ENCODE results near the gene ZNF322.

Gene ZNF322

DNA sequence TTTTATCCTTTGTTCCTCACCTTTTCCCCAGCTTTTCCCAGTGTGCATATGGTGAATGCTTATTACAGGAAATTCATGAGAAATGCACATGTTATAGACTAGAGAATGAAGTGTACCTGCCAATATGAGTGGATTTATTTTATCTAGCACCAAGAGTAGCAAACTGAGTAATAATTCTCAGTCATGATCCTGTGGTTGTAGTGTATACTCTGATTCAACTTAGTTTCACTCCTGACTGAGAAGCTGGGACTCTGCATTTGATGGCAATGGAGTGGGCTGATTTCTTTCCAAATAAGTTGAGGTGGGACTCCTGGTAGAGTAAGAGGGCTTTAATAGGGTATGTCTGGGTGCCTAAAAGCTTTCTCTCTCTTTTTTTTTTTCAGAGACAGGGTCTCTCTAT, 58.8 kb downstream of the ZNF322 start:
- TF ChIP-seq, protein P1, sequence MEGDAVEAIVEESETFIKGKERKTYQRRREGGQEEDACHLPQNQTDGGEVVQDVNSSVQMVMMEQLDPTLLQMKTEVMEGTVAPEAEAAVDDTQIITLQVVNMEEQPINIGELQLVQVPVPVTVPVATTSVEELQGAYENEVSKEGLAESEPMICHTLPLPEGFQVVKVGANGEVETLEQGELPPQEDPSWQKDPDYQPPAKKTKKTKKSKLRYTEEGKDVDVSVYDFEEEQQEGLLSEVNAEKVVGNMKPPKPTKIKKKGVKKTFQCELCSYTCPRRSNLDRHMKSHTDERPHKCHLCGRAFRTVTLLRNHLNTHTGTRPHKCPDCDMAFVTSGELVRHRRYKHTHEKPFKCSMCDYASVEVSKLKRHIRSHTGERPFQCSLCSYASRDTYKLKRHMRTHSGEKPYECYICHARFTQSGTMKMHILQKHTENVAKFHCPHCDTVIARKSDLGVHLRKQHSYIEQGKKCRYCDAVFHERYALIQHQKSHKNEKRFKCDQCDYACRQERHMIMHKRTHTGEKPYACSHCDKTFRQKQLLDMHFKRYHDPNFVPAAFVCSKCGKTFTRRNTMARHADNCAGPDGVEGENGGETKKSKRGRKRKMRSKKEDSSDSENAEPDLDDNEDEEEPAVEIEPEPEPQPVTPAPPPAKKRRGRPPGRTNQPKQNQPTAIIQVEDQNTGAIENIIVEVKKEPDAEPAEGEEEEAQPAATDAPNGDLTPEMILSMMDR (conservative IDR thresholded peaks at IDR 0.05; ENCODE audit: low read depth): no peak
- POLR2A ChIA-PET (ENCODE audit: low non-redundant PET): no interaction called here
- no peak for DNase-seq (ENCODE audit: low spot score)
- CTCF ChIA-PET: interaction anchor here (0.7 kb wide), 1 partner anchor 259 kb away, joined by 4 read pairs; no protein-coding TSS in a partner anchor
- no peak overlapping the region for H3K27ac ChIP-seq

DNA sequence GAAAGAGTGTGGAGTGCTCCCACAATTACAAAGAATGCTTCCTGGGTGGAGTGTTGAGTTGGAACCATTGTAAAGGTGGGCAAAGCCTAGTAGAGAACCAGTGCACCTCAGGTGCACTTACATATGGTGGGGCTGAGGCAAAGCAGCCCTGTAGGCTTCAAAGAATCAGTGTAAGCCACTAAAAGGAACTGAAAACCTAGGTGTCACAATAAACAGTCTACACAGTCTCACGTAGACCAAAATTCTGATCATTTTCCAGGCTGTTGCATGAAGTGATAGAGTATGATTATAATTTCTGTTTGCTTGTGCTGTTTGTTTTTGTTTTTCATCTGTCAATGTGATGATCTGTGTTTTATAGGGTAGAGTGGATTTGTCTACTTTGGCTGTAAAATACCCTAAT, 60.0 kb downstream of the ZNF322 start:
- ChIA-PET CTCF (interaction anchor here (0.8 kb wide), 1 partner anchor 67 kb away, joined by 3 read pairs; no protein-coding TSS in a partner anchor), POLR2A (ENCODE audit: low non-redundant PET) (no interaction called here)
- no peak overlapping the region for H3K27ac ChIP-seq
- TF ChIP-seq, protein P1 (conservative IDR thresholded peaks at IDR 0.05; ENCODE audit: low read depth): no peak
- no peak for DNase-seq (ENCODE audit: low spot score)

DNA sequence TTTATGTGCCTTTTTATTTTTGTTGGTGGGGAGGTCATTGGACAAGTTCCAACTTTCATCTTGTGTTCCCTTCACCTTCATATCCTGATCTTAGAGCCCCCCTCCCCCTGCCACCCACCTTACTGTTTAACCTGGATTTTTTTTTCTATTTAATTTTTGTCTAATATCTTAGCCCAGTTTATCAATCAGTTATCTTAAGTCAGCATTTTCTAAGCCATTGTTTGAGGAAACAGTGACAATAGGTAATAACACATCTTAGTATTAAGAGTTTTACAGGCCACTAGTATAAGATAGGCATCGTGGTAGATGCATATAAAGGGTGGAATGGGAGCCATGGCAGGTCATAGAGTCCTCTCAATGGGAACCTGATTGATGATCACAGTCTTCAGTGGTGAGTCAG, 60.4 kb downstream of the ZNF322 start:
- TF ChIP-seq, protein P1 (conservative IDR thresholded peaks at IDR 0.05; ENCODE audit: low read depth): no peak
- no peak for DNase-seq (ENCODE audit: low spot score)
- ChIA-PET POLR2A (ENCODE audit: low non-redundant PET) (no interaction called here), CTCF (no interaction called here)
- no peak overlapping the region for H3K27ac ChIP-seq

DNA sequence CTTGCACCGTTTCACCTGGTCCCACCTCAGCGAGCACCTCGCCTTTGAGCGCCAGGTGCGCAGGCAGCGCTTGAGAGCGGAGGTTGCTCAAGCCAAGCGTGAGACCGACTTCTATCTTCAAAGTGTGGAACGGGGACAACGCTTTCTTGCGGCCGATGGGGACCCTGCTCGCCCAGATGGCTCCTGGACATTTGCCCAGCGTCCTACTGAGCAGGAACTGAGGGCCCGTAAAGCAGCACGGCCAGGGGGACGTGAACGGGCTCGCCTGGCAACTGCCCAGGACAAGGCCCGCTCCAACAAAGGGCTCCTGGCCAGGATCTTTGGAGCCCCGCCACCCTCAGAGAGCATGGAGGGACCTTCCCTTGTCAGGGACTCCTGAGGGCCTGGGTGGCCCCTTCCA, 61.3 kb downstream of the ZNF322 start:
- no peak for DNase-seq (ENCODE audit: low spot score)
- CTCF ChIA-PET: no interaction called here
- POLR2A ChIA-PET (ENCODE audit: low non-redundant PET): no interaction called here
- TF ChIP-seq, protein P1 (conservative IDR thresholded peaks at IDR 0.05; ENCODE audit: low read depth): no peak
- no peak overlapping the region for H3K27ac ChIP-seq

DNA sequence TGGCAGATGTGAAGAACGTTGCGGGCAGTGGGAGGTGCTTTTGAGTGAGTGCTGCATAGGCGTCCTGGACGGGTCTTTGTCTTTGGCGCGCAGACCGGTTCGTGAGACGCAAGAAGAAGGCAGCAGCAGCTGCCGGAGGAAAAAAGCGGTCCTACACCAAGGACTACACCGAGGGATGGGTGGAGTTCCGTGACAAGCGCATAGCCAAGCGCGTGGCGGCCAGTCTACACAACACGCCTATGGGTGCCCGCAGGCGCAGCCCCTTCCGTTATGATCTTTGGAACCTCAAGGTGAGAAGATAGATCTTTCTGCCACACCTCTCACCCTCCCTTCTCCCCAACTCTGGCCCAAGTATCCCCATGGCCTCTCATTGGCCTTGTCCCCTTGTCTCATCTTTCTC, 61.7 kb downstream of the ZNF322 start:
- ChIA-PET CTCF (no interaction called here), POLR2A (ENCODE audit: low non-redundant PET) (no interaction called here)
- H3K27ac ChIP-seq: peak overlapping the region; percentile 84
- DNase-seq (ENCODE audit: low spot score): no peak
- TF ChIP-seq, protein P1 (conservative IDR thresholded peaks at IDR 0.05; ENCODE audit: low read depth): no peak

DNA sequence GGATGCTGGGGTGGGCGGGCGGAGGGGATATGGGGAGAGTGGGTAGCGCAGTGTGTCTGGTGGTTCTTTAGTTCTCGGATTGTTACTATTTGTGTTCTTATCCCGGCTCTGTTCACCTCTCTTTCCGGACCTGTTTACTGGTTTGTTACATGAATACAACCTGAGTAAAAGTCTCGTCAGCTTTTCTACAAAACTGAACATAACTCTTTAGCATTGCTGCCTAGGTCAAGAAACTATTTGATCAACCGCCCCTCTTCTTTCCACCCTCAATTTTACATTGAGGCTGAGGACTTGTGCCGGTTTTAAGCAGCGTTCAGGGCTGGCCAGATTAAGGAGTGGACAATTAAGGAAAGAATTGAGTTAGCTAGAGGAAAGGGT, 62.2 kb downstream of the ZNF322 start:
- POLR2A ChIA-PET (ENCODE audit: low non-redundant PET): no interaction called here
- TF ChIP-seq, protein P1 (conservative IDR thresholded peaks at IDR 0.05; ENCODE audit: low read depth): no peak
- peak overlapping the region; percentile 84 for H3K27ac ChIP-seq

More for the DNA sequence above, 62.2 kb downstream of the ZNF322 start:
- DNase-seq (ENCODE audit: low spot score): no peak
- CTCF ChIA-PET: no interaction called here
